GM18519 (cell line): Measurements from ENCODE around the gene DRC7.

Experiments
- ATAC-seq: cut with Tn5 transposase; IDR thresholded peaks from one replicate; pipeline ENCODE4 v1.9.1; 2021; ENCODE audit warnings: mild to moderate bottlenecking, moderate library complexity; ENCODE audit not compliant: unreplicated experiment, low FRiP score

DRC7 gene, protein sequence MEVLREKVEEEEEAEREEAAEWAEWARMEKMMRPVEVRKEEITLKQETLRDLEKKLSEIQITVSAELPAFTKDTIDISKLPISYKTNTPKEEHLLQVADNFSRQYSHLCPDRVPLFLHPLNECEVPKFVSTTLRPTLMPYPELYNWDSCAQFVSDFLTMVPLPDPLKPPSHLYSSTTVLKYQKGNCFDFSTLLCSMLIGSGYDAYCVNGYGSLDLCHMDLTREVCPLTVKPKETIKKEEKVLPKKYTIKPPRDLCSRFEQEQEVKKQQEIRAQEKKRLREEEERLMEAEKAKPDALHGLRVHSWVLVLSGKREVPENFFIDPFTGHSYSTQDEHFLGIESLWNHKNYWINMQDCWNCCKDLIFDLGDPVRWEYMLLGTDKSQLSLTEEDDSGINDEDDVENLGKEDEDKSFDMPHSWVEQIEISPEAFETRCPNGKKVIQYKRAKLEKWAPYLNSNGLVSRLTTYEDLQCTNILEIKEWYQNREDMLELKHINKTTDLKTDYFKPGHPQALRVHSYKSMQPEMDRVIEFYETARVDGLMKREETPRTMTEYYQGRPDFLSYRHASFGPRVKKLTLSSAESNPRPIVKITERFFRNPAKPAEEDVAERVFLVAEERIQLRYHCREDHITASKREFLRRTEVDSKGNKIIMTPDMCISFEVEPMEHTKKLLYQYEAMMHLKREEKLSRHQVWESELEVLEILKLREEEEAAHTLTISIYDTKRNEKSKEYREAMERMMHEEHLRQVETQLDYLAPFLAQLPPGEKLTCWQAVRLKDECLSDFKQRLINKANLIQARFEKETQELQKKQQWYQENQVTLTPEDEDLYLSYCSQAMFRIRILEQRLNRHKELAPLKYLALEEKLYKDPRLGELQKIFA

DNA sequence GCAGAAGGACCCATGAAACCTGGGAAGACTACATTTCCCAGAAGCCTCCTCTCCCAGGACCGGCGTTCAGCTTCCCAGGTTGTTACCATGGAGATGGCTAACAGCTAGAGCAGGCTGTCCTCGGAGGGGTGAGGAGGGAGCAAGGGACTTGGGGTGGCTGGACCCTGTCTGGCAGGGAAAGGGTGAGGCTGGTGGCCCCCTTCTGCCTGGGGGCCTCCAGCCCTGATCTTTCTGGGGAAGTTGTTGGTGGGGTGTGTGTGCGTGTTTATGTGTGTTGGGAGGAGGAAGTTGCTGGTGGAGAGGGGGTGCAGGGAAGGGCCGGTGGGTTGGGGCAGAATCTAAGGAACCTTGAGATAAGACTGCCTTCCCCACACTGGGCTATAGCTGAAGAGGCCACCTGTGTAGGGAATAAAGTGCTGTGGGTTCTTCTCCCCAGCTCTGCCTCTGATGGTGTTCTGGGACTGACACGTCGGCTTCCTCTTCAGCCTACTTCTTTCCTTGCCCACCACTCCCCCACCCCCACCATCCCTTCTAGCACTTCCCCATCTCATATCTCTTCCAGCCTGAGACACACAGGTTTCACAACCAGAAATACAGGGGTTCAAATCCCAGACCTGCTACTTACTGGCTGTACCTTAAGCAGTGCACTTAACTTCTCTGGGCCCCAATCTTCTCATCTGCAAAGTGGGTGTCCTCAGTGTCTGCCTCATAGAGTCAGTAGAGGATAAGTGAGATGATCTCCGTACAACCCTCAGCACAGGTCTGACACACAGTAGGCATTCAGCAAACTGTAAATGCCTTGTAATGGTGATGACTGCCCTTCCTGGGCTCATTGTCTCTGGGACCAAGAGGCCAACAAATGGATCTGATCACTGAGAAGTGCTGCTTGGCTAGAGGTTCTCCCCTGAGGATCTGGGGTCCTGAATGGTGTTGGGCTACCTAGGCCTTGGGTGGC lies at the start of gene DRC7:
Gene DRC7 (plus strand): TSS at position 82 of the 955 bp plus-strand sequence. CDS start 3,144 bp downstream, outside the sequence.
- no peak for ATAC-seq

DNA sequence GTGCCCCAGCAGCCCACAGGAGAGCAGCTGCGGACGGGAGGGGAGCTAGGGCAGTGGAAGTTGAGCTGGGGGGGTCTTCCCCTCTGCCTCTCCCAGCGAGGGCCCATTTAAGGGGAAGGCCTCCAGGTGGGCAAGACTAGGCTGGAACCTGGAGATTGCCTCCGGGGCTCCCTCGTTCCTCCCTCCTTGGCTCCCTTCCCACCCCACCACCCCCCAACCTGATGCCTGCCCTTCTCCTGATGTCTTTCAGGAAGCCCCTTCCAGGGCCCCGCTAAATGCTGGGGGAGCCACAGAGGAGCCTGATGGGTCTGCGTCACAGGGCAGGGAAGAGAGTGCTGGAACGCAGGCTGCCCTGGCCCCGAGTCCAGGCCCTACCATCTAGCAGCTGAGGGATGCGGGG lies 49.4 kb upstream of the DRC7 start:
- ATAC-seq: no peak

DNA sequence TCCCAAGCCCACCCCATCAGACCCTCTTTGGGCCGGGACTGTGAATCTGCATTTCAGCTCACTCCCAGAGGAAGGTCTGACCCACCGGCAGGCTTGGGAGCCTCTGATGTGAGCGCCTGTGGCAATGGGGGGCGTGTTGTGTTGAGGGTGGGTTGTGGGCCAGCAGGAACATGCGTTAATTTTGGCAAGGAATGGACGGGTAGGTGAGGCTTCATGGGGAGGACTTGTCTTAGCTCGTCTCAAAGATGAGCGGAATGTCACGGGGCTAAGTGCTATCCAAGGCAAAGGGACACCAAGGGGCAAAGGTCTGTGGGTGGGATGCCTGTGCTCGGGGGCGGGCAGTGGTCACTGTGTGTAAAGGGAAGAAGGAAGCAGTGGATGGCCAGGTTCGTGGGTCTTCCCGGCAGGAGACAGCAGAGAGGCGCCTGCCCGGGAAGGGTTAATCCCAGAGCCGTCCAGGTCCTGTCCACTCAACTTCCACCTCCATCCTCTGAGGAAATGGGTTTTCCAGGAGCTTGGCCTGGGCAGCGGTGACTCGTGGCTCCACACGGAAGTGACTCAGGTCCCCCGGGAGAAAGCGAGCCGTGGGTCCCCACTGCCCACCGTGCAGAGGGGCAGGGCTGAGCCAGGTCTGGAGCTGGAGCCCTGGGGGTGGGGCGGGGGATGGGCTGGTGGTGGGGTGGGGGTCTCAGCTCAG lies 48.8 kb upstream of the DRC7 start:
- no peak for ATAC-seq

DNA sequence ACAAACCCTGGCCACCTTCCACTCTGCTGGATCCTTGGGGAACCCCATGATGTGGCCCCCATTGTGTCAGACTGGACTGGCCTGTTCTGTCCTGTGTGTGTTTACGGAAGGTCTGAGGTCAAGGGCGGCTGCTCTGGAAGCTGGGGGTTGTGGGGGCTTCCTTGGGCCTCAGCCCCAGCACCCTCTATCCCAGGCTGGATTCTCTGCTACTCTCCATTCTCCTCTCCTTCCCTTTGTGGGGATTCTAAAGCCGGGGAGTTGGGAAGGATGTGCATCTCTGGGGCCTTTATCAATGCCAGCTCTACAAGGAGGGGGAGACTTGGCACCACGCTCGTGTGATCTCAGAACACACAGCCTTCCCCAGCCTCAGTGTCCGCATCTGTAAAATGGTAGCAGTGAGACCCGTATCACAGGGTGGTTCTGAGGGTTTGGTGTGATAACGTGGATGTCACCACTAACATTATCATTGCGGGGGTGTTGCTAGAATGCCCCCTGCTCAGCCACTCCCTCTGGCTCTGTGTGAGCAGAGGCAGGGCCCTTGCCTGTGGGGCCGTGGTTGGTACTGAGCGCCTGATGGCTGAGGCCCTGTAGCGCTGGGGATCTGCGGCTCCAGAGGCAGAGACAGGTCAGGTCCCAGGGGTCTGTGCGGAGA lies 48.1 kb upstream of the DRC7 start:
- ATAC-seq: no peak

DNA sequence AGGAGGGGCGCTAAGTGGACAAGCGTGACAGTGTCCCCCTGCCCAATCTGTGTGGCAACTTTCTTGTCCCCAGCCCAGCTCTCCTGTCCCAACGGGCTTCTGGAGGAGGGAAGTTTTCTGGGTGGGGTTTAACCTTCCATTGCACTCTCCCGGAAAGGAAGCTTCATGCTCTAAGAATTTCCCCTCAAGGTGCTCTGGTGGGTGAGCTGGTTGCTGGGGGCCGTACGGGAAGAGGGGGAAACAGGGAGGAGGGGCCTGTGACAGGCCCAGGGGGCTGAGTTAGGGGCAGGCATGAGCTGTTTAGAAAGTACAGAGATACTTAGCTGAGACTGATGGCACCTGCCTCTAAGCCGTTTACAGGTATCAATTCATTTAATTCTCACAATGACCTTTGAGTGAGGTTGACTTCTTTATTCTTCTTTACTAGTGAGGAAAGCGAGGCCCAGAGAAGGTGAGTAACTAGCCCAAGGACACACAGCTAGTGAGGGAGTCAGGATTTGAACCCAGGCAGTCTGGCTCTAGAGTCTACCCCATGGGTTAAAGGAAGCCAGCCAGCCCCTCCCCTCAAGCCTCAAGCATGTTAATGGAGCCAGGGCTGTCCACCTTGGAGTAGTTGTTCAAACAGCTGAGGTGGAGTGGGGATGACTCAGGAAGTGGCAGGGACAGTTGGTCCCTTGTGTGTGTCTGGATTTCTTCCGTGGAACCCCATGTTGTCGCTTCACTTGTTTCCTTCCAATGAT lies 47.3 kb upstream of the DRC7 start:
- ATAC-seq: no peak

DNA sequence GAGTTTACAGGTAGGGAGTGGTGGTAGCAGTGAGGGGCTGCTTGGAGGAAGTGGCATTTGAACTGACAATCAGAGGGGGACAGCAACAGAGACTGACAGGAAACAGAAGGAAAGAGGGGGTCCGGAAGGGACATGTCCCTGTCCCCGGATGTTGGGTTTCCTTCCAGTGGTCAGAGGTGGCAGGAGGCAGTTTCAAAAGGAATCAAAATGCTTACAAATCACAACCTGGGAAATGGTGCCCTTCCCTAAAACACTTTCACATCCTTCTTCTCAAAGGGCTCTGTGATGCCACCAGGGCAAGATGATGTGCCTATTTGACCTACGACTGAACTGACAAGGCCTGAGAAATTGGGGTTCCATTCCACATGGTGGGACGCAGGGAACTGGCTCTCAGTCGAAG lies 46.5 kb upstream of the DRC7 start:
- no peak for ATAC-seq

DNA sequence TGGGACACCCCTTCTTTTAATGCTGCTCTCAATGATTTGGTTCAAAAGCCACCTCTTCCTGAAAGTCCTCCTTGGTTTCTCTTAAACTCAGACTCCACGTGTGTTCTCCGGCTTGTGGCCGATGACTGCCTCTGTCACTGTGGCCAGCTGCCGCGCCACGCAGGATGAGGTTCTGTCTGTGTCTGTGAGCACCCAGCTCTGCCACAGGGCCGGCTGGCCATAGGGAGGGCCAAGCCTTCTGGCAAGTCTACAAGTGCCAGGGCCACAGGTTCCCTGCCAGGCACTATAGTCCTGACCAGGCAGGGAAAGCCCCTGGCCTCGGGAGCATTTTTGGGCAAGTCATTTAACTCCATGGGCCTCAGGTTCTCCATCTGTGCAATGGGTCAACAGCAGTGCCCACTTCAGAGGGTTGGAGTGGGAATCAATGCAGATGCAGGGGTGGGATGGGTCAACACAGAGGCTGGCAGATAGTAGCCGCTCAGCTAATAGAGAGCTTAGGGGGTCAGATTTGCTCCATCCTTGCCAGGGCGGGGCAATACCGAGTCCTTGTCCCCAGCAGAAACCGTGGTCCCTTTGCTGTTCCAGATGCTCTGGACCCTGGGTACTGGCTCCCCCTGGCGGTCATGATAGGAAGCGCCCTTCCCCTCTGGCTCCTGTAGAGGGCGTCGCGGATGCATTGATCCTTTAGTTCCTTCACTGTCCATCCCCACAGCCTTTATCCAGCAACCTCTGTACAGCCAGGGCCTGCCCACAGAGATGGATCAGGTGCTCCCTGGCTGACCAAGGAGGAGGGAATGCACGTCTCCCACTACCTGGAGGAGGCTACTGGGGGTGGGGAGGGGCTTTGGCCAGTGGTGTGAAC lies 45.8 kb upstream of the DRC7 start:
- ATAC-seq: peak; percentile 45

DNA sequence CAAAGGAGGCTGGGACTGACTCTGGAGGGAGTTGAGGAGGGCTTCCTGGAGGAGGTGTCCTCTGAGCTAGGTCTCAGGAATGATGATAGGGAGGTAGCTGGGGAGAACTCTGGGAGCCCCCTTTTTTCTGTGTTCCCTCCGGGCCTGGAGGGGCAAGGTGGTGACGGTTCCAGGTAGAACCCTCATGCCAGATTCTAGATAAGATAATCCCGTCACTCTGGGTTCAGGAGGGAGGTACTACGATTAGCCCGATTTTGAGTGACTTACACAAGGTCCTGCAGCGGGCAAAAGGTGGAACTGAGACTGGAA lies 45.2 kb upstream of the DRC7 start:
- ATAC-seq: no peak

DNA sequence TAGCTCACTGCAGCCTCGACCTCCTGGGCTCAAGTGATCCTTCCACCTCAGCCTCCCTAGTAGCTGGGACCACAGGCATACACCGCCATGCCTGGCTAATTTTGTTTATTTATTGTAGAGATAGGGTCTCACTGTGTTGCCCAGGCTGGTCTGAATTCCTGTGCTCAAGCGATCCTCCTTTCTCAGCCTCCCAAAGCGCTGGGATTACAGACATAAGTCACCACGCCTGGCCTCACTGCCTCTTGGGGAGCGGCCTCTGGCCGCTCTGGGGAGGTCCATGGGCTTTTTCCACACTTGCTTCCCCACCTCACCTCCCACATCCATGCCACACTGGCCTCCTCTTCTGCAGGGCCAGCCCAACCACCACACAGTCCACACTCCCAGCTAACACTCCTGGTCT lies 44.8 kb upstream of the DRC7 start:
- ATAC-seq: no peak

DNA sequence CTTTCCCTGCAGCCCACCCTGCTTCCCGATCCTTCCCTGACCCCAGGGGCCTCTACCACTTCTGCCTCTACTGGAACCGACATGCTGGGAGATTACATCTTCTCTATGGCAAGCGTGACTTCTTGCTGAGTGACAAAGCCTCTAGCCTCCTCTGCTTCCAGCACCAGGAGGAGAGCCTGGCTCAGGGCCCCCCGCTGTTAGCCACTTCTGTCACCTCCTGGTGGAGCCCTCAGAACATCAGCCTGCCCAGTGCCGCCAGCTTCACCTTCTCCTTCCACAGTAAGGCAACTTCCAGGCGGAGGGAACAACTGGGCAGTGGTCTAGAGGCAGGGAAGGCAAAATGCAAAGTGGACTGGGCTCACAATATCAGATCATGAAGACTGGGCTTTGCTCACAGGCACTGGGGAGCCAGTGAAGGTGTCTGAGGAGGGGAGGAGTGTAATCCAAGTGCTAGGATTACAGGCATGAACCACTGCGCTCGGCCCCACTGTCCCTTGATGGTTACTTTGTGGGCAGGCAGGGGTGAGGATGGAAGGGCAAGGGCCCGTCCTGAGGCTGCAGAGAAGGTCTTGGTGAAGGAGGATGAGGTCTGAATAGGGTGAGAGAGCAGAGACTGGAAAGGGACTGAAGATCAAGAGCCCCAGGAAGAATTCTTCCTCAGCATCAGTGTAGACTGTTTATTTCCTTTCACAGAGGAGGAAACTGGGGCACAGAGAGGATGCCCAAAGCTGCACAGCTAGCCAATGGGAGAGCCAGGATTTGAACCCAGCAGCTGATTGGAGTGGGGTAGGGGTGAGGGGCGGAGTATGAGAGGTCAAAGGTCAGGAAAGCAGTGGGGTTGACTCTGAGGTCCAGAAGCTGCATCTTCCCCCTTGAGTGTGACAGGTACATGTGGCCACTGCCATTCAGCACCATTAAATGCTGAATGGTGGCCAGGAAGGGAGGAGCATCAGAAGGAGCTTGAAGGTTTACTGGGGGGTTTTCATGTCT lies 43.0 kb upstream of the DRC7 start:
- no peak for ATAC-seq

DNA sequence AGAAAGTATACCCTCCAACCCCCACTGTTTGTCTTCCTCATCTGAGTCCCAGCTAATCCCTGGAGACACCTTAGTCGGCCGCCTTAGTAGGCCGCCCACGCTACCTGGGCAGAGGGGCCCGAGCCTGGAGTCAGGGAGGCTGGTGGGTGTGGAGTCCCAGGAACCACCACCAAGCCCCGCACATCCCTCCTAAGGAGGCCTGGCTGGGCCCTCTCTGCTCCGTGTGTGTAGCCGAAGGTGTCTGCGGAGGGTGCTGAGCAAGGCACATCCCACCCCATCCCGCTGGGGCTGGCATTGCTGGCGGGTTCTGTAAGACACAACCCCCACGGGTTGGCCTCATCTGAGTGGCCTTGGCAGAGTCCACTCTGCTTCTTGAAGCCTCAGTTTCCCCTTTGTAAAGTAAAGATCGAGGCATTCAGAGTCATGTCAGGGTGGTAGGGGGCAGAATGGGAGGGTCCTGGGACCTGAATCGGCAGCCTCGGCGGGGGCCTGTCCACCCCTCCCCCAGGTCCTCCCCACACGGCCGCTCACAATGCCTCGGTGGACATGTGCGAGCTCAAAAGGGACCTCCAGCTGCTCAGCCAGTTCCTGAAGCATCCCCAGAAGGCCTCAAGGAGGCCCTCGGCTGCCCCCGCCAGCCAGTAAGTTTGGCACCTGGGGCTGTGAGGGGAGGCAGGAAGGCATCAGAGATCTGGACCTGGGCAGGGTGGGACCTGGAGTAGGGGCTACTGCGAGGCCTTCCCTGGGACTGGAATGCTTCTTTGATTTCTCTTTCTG lies 41.7 kb upstream of the DRC7 start:
- ATAC-seq: no peak

DNA sequence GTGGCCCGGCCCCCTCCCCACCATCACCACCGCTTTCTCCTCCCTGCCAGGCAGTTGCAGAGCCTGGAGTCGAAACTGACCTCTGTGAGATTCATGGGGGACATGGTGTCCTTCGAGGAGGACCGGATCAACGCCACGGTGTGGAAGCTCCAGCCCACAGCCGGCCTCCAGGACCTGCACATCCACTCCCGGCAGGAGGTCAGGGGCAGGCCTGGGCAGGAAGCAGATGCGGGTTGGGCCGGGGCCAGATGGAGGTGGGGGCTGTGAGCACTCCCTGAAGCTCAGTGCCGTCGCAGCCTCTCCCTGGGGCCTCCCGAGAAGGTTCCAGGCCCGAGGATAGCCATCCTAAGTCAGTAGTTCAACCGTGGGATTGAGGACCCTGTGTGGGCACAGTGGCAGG lies 40.7 kb upstream of the DRC7 start:
- ATAC-seq: no peak

DNA sequence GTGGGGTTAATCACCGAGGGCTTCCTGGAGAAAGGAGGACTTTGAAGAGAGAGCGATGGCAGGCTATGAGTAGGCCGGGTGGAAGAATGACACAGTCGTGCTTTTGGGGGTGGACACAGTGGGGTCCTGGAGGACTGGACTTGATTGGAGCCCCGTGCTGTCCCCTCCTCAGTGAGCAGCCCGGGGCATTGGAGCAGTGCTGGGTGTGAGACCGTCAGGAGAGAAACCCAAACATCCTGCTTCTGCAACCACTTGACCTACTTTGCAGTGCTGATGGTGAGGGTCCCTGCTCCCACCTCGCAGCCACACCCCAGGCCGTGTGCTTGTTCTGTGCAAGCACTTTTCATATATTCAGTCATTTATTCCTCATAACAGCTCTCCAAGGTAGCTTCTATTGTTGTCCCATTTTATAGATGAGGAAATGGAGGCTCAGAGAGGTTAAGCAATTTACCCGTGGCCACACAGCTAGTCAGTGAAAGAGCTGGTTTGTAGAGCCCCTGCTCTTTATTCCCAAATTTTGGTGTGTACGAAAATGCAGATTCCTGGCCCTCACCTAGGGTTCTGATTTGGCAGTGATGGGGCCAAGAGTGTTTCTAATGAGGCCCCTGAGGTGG lies 38.2 kb upstream of the DRC7 start:
- no peak for ATAC-seq

DNA sequence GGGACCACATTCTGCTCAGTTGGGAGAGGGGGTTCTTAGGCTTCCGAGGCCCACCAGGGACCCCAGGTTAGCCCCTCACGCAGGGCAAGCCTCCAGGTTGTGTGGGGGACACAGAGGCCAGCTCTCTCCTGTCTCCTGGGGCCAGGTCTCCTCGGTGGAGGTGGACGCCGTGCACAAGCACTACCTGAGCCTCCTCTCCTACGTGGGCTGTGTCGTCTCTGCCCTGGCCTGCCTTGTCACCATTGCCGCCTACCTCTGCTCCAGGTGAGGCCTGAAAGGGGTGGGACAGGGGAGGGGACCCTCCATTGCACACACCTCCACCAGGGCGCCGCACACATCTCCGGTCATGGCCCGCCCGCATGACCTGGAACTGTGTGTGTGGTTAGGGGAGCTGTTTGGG lies 37.4 kb upstream of the DRC7 start:
- no peak for ATAC-seq

DNA sequence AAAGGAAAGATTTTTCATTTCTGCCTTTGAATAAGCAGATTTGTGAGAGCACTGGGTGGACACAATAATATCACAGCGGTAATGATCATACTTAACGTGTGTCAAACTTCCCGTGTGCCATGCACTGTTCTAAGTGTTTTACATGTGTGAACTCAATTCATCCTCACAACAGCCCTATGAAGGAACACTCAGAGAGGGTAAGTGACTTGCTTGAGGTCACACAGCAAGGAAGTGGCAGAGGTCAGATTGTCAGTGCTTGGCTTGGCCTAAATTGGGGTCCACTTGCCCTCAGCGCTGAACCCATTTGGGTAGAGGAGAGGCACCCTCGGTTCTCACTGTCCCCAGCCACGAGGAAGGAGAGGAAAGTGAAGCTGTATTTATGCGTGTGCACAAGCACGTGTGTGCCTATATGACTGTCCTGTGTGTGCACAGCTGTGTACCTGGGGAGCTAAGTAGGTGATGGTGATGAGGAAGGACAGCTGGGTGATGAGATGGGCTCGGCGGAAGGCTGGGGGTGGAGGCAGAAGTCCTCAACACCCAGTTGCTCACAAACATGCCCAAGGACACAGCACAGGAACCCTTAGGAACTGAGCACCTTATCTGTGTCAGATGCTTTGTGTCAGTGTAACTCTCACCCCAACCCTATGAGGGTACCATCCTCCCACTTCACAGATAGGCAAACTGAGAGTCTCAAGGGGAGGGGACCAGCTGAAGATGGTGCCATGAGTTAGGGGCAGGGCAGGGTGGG lies 36.3 kb upstream of the DRC7 start:
- no peak for ATAC-seq
